Measurements from ENCODE around the gene CALY.

CALY gene

GRCh38 chr10:133294189-133294588 is 42.5 kb downstream of the CALY start:
- TF ChIP-seq, protein P1, sequence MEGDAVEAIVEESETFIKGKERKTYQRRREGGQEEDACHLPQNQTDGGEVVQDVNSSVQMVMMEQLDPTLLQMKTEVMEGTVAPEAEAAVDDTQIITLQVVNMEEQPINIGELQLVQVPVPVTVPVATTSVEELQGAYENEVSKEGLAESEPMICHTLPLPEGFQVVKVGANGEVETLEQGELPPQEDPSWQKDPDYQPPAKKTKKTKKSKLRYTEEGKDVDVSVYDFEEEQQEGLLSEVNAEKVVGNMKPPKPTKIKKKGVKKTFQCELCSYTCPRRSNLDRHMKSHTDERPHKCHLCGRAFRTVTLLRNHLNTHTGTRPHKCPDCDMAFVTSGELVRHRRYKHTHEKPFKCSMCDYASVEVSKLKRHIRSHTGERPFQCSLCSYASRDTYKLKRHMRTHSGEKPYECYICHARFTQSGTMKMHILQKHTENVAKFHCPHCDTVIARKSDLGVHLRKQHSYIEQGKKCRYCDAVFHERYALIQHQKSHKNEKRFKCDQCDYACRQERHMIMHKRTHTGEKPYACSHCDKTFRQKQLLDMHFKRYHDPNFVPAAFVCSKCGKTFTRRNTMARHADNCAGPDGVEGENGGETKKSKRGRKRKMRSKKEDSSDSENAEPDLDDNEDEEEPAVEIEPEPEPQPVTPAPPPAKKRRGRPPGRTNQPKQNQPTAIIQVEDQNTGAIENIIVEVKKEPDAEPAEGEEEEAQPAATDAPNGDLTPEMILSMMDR (IDR thresholded peaks at IDR 0.05) = no peak

DNA sequence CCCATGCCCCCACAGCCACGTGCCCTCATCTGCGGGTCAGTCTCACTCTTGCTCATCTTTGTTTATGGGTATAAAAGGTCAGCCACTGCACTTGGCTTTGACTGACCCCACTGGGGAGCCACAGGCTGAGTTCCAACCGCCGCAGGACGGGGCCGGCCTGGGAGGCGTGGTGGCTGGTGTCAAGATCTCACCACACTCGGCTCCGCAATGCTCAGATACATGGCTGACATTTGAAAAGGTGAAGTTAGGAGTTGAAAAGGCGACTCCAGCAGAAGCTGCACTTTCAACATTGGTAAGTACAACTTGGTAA is 42.9 kb downstream of the CALY start:
- TF ChIP-seq, protein P1 (IDR thresholded peaks at IDR 0.05) = no peak

GRCh38 chr10:133292919-133293809 is 43.5 kb downstream of the CALY start:
- TF ChIP-seq, protein P1 (IDR thresholded peaks at IDR 0.05) = no peak

- TF ChIP-seq, protein P1 (IDR thresholded peaks at IDR 0.05) = no peak
Measured at GRCh38 chr10:133289761-133290160, 46.9 kb downstream of the CALY start.

GRCh38 chr10:133287832-133288500 is 48.7 kb downstream of the CALY start:
- TF ChIP-seq, protein P1 (IDR thresholded peaks at IDR 0.05) = no peak

DNA sequence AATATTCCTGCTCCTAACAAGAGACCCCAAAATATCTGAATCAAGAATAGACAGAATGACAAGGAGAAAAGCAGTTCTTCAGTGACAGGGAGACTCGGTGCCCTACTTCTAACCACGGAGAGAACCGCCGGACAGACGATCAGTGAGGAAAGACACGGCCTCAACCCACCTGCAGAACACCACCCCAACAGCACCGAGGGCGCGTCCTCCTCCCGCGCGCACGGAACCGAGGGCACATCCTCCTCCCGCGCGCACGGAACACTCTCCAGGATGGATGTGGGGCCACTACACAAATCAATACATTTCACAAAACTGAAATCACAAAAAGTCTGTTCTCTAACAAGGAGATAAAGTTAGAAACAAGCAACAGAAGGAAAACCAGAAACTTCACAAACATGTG is 50.3 kb downstream of the CALY start:
- TF ChIP-seq, protein P1 (IDR thresholded peaks at IDR 0.05) = no peak

DNA sequence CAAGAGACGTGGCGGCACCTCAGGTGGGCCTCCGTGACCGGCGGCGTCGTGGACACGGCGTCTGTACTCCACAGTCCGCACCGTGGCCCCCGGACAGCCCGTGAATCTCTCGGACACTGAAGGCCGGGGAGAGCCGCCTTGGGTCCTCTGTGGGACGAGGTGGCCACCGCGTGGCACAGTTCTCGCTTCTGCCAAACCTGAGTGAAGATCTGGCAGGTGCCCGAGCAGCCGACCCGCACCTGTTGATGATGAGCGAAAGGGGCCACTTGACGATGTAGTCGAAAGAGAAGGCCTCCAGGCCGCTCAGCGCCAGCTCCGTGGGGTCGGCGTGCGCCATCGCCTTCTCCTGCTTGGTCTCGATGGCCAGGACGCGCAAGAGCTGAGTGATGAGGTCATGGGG is 51.5 kb downstream of the CALY start:
- TF ChIP-seq, protein P1 (IDR thresholded peaks at IDR 0.05) = no peak

All from LNCAP (cell line).